Middle frontal gyrus (tissue), 1 donor: ENCODE data around the gene ZC3H4.
A peak's percentile ranks its signal among the peaks of the same experiment; 100 is the strongest.
"Not testable (repeated sequence)": the region's sequence is repeated elsewhere in the genome, so short reads cannot be mapped to it uniquely, and the experiment has no call there.

Experiments
- DNase-seq: peaks from one replicate; pipeline ENCODE4 v3.0.0-alpha.2; 2015; ENCODE audit warnings: low spot score; ENCODE audit errors: extremely low spot score

ZC3H4 gene

DNA sequence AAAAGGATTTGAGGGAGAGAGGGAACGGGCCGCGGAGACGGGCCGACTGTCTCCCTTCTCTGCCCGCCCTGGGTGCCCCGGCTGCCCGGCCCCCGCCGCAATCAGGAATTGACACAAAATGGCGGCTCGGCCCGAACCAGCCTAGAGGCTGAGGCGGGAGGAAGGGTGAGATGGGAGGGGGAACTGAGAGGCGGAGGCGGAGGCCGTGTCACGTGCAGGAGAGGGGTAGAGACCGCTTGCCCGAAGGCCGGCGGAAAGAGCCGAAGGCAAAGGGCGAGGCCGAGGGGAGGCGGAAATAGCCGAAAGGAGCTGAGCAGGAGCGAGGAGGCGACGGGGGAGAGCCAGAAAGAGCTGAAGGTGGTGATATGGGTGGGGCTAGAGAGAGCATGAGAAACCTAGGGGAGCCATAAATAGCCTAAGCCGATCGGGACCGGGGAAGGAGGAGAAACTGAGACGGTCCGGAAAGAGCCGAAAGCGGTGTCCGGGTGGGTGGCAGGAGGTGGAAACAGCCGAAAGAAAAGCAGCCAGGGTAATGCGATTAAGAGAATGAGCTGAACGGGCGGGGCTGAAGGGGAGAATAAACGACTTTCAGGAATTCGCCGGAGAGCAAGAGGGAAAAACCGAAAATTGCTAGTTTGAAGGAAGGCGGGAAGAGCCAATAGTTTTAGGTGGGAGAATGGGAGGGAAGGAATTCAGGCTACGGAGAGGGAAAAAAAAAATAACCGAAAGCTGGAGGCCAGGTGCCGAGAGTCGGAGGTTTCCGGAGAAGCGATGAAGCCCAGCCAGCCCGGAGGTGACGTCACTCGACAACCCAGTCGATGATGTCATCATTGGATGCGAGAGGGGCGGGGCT, at the start of gene ZC3H4:
TSS of gene ZC3H4 (minus strand) at position 780 of the 853 bp plus-strand sequence. CDS start 1,192 bp downstream, outside the sequence.
- peak; percentile 97 for DNase-seq

DNA sequence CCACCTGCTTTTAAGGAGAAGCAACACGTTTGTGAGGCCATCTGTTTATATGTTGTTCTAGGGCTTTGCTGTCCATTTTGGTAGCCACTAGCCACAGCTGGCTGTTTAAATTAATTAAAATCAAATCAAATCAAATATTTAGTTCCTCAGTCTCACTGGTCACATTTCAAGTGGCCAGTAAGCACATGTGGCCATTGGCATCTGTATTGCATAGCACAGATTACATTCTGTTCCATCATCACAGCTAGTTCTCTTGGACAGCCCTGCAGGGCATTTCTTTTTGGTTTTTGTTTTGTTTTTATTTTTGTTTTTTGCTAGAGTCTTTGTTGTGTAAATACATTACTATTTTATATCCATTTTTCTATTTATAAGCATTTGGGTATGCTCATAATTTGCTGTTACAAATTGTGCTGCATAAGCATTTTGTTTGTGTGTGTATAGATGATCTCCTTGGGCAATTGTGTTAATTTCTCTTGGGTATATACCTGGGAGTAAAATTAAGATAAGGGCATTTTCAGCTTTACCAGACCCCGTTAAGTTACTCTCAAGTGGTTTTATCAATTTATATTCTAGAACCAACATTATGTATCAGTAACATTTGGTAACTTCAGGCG, 48.4 kb upstream of the ZC3H4 start:
- no peak for DNase-seq

DNA sequence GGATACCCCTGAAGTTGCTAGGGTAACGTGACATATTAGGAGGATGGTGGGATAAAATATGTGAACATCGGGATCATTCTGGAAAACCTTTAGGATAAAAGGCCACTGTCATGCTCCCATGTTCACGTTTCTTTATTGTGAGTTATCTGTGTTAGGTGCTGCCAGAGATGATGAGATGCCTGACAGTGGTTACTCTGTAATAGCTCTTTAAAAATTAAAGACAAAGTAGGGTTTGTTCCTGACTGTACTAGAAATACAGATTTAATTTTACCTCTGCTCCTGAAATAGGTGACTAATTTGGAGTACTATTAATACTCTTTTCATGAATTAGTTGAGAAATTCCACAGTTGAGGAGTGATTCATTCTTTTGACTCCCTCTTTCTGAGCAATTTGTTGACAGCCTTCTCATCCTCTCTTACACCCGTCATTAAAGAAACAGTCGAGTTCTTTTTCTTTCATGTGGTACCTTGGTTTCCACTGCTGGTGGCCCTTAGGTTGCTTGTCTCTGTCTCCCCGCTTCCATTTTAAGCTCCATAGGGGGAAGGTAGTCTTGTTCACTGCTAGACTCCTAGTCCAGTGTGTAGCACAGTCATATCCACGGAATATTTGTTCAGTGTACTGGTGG, 45.4 kb upstream of the ZC3H4 start:
- DNase-seq, result no peak

DNA sequence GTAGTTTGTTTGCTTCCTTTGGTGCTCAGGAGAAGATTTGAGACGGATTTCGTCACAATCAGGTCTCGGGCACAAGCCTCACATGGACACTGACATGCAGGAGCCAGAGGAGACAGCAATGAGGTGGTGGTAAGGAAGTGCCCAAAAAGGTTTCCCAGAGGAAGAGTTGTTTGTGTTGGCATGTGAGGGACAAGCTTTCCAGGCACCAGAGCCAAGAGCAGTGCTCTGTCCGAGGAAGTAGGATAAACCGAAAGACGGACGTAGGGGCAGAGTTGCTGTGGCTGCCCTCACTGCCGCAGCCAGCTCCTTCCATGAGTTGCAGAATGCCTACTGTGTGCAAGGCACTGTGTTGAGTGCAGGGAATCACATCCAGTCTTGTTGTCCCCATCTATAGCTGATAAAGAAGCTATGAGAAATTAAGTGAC, 44.8 kb upstream of the ZC3H4 start:
- DNase-seq, result no peak

DNA sequence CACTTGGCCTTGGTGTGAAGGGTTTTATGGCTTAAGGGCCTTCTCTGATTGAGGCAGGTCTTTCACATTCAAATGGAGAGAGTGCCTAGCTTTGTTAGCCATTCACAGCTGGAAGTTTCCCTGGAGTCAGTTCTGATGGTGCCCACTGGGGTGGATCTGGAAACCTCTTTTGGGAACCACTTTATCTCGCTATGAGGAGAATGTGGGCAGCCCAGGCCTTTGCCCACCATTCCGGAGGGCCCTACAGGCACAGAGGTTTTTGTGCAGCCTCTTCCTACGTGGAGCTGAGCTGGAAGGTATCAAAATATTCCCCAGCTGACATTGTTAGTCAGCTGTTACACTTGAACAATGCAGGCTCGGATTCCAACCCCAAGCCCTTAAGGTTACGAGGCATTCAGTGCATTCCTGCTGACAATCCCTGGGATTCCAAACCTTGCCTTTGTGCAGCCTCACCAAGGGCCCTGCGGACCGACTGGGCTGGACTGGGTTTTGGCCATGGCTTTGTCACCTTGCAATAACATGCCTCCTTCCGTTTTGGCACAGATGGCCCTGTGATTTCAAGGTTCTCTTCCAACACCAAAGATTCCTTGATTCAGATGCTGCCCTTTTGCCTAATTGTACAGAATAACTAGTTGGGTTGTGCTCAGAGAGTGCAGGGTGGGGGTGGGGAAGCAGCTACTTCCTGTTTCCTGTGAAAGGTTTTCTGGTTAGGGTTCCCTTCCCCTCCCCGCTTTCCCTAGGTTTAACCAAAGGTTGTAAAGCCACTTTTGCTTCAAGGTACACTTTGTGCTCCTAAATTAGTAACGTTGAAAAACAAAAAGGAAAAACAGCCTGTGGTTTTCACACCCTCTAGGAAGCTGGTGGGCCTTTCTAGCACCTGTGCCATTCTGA, 44.1 kb upstream of the ZC3H4 start:
- DNase-seq, result no peak

DNA sequence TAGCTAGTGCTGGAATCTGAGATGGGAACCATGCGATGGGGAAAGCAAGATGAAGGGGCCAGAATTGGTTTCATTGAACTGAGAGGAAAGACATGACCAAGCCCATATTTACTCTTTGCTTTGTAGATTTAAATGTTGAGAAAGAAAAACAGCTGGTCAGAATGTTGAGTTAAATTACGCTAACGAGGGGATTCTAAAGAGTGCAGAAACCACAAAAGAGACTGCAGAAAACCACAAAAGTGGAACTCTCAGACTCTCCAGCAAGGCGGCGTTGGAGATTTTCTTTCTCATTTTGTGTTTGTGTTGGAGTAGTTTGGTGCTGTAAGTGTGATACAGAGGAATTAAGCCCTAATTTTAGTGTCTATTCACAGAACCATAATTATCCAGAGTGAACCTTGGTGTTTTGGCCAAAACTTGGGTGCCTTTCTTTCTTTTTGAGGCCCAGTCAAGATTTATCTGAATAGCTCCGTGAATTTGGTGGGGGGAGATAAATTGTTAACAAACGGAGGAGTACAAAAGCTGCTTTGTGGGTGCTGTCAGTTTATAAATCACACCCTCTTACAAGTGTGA, 43.4 kb upstream of the ZC3H4 start:
- DNase-seq, result no peak

DNA sequence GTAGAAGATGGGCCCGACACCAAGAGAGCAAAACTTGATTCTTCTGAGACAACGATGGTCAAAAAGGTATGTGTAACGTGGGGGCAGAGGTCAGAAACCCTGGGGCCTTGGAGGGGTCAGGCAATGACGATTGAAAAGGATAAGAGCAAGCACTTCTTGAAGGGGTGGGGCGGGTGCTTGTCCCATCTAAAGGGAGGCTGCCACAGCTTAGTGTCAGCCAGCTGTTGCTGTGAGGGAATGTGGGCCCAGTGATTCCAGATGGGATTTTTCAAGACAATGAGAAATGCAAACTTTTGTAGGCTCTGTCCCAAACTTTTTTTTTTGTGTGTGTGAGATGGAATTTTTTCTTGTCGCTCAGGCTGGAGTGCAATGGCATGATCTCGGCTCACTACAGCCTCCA, 41.6 kb upstream of the ZC3H4 start:
- no peak for DNase-seq

DNA sequence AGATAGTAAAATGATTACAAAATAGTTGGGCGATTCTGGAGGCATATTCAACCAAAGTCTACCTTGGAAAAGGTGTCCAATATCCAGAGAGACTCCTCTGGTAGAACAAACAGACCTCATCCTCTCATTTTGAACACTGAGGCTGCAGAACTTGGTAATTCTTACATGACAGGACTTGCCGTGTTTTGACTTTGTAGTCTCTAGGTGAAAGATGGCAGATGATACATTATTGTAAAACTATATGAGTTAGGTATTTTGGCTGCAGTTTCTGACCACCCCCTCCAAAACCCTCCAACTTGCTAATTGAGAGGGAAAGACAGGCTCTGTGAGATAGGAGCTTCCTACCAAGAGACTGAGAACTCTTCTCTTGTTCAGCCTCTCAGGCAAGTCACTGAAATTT, 39.7 kb upstream of the ZC3H4 start:
- no peak for DNase-seq

DNA sequence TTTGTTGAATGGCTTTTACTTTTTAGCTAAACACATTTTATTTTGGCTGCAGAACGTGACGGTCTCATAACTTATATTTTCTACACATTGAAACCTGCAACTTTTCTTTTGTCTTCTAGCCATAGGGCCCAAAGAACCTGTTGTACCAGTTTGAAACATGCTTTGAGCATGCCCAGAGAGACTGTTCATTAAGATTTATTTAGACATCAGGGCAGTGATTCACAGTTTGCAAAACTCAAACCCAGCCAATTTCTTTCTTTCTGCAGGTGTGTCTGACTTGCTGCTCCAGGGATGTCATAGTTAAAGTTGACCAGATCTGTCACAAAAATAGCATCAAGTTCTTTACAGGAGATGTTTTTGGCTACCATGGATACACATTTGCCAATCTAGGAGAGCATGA, 39.1 kb upstream of the ZC3H4 start:
- no peak for DNase-seq

DNA sequence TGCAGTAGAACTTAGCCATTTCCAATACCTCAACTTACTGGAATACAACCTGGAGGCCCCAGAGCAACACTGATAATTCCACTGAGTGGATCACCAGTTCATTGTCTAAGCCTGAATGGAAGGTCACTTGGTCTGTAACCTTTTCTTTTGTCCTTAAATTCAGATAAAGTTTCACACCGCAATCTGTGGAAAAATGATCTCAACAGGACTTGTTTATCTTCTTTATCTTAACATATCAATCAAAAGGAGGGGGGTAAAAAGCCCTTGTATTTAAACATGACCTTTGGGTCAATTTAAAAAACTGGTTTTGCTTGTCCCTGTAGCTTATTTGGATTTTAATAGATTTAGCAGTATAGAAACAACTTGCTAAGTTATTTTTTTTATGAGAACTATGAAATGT, 38.6 kb upstream of the ZC3H4 start:
- DNase-seq, result no peak

DNA sequence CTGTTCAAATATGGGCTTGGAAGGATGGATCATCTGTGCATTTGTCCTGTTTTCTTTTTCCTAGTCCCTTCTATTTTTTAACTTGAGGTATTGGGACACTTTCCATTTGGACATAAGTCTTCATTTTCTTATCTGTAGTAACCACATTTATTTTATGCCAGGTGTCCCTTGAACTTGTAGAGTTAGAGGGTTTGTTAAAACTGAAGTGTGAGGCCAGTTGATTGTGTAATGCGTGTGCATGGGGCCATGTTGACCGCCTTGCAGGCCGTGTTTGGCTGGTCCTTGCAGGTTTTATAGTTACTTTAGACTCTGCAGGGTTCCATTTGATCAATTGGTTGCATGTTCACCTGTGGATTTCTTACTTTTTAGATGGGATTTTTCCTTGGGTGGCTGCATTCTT, 38.1 kb upstream of the ZC3H4 start:
- DNase-seq, result no peak

DNA sequence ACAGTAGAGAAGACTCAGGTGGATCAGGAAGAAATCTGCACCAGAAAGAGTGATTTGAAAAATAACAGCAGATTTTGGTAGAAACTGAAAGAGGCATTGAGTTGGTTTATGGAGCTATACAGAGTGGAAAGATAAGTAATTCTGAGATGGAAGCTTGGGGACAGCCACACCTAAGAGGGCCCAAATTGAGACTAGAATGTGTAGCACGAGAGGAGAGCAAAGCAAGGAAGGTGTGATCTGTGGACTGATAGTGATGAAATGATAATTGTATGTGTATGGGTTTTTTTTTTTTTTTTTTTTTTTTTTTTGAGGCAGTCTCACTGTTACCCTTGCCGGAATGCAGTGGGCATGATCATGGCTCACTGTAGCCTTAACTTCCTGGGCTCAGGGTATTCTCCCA, 33.3 kb upstream of the ZC3H4 start:
- DNase-seq, result no peak

DNA sequence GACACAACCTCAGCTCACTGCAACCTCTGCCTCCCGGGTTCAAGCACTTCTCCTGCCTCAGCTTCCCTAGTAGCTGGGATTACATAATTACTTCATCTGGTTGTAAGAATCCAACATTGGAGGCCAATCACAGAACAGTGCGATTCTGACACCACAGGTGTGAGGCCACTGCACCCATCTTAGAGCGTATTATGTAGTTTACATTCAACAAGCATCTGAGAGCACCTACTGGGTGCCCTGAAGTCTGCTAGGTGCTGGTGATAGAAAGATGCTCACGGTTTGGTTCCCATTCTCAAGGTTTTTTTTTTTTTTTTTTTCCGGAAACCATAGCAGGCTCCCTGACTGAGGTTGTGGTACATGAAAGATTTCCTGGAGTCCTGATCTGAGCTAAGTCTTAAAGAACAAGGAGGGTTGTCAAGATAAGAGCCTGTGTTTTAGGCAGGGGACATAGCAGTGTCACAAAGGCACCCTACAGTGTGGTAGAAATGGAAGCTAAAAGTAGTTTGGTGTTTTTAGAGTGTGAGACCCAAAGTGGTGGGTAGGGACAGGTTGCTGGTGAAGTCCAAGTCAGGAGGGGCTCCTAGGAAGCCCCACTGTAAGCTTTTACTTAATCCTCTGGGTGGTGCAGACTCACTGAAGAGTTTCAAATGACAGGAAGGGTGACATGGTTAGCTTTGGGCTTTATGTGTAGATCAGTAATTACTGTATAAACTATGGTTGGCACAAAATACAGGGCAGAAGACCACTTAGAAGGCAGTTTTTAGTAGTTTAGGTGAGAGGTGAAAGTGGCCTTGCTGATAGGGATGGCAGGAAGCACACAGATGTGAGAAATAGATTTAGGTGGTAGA, 32.3 kb upstream of the ZC3H4 start:
- no peak for DNase-seq

DNA sequence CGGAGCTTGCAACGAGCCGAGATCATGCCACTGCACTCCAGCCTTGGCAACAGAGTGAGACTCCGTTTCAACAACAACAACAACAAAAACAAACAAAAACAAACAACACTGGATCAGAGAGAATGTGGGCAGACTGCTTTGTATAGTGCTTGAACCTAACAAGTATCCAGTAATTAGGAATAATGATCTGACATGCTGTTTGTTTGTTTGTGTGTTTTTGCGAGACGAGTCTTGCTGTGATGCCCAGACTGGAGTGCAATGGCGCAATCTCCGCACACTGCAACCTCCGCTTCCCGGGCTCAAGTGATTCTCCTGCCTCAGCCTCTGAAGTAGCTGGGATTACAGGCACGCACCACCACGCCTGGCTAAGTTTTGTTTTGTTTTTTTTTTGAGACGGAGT, 31.1 kb upstream of the ZC3H4 start:
- DNase-seq, result no peak

DNA sequence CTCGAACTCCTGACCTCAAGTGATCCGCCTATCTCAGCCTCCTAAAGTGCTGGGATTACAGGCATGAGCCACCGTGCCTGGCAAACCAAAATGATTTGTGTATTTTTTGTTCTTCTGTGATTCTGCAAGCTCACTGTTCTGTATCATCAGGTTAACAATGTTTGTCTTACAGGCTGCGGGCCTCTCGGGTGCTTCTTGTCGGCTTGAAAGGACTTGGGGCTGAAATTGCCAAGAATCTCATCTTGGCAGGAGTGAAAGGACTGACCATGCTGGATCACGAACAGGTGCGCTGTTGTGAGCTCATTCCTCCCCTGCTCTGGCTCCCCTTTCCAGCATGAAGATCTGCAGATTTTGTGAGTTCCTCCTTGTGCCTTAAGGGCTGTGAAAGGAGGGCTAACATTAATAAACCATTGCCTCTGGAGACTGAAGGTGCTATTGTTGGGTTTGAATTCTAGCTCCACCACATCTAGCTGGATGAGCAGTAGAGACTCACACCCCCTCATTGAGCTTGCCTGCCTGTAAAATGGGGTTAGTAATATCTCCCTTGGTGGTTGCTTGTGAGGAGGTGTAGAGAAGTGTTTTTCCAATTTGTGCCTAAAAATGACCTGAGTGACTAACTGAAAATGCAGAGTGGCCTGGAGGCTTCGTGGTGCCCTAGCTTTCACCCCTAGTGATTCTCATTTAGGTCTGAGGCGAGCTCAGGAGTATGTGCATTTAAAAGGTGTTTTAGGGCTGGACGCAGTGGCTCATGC, 29.9 kb upstream of the ZC3H4 start:
- DNase-seq, result no peak

DNA sequence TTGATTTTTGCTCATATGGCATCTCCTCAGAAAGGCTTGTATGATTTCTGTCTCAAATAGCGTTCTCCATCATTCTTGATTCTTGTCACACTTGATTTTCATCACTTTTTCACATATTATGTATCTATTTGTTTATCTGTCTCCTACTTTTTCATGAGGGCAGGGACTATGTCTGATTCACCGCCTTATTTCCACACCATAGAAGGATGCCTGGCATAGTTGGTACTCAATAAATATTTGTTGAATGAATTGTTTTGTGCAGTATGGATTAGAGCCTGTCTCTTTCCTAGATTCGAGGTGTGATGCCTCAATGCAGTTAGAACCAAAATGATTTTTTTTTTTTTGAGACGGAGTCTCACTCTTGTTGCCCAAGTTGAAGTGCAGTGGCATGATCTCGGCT, 29.2 kb upstream of the ZC3H4 start:
- DNase-seq, result no peak

DNA sequence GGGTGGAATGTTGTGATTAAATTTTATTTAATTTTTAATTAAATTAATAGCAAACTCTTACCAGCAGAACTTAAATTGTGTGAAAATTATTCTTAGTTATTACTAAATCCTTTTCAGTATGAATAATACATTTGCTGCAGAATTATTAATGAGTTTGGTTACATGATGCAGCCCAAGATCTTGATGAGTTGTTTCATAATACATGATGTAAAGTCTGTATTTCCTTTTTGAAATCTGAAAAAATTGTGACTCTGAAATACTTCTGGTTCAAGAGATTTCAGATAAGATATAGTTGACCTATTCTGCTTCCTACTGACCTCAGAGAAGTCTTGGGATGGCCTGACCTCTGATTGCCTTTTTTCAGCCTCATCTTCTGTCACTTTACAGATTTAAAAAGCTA, 28.1 kb upstream of the ZC3H4 start:
- DNase-seq, result no peak

DNA sequence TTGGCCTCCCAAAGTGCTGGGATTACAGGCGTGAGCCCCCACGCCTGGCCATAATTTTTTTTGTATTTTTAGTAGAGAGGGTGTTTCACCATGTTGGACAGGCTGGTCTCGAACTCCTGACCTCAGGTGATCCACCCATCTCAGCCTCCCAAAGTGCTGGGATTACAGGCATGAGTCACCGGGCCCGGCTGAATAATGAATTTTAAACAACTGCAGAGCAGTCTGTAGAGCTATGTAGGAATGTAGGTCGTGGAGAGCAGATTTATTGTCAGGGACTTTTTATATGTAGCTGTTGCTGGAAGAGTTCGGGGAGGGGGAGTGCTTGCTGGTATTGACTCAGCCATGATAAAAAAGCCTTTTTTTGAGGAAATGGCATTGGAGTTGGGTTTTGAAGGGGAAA, 27.7 kb upstream of the ZC3H4 start:
- DNase-seq, result not testable (repeated sequence)

DNA sequence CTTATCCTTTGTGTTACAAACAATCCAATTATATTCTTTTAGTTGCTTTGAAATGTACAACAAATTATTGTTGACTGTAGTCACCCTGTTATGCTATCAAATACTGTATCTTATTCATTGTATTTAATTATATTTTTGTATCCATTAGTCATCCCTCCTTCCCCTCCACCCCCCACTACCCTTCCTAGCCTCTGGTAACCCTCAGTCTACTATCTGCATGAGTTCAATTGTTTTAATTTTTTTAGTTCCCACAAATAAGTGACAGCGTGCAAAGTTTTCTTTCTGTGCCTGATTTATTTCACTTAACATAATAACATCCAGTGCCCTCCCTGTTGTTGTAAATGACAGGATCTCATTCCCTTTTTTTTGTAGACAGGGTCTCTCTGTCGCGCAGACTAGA, 21.6 kb upstream of the ZC3H4 start:
- DNase-seq, result no peak

DNA sequence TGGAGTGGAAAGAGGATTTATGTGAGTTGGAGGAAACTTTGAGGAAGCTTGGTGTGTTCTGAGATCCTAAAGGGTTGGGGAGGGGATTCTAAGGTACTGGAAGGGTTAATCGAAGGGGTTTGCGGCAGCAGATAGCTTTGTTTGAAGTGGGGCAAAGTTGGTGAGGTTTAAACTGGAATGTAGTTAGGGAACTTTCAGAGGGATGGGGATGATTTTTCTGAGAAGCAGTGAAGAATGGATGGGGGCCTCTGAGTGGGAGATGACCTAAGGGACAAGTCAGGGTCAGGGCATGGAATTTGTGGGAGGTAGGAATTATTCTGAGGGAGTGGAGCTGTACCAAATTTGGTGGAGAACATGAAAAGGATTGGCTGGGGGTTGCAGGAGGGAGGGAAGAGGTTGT, 21.0 kb upstream of the ZC3H4 start:
- DNase-seq, result no peak
